HUES48 (cell line): Measurements from ENCODE around the gene HOXC5.

Source experiments
- H3K27ac ChIP-seq: one replicate; pipeline ENCODE4 v1.7.0; 2013; ENCODE audit warnings: low read depth, low read length, inconsistent platforms
- H3K27me3 ChIP-seq: 2 replicates; pipeline ENCODE4 v1.6.1; 2013; ENCODE audit warnings: mild to moderate bottlenecking, low read length; ENCODE audit not compliant: control insufficient read depth, insufficient read depth
- H3K36me3 ChIP-seq: 2 replicates; pipeline ENCODE4 v1.6.1; 2013; ENCODE audit warnings: low read length; ENCODE audit not compliant: control insufficient read depth, insufficient read depth
- H3K4me1 ChIP-seq: 2 replicates; pipeline ENCODE4 v1.6.1; 2013; ENCODE audit warnings: mild to moderate bottlenecking, low read length; ENCODE audit not compliant: control insufficient read depth, insufficient read depth
- H3K4me3 ChIP-seq: 2 replicates; pipeline ENCODE4 v1.5.1; 2013; ENCODE audit warnings: mild to moderate bottlenecking, low read depth, low read length
- H3K9ac ChIP-seq: 2 replicates; pipeline ENCODE4 v1.6.1; 2013; ENCODE audit warnings: mild to moderate bottlenecking, low read depth, low read length, moderate library complexity
- H3K9me3 ChIP-seq: 2 replicates; pipeline ENCODE4 v1.6.1; 2013; ENCODE audit warnings: low read length; ENCODE audit not compliant: control insufficient read depth, insufficient read depth

HOXC5 gene

GRCh38 chr12:54047160-54047963, 14.5 kb downstream of the HOXC5 start:
- no peak overlapping the region for H3K4me3 ChIP-seq
- H3K4me1 ChIP-seq: peaks cover 13% of the 10 kb centered on the region; the same call in 1 of the 2 replicates
- H3K36me3 ChIP-seq: no peaks in the 10 kb centered on the region
- no peak overlapping the region for H3K9ac ChIP-seq
- H3K27me3 ChIP-seq: peaks cover 100% of the 10 kb centered on the region
- H3K9me3 ChIP-seq: no peaks in the 10 kb centered on the region
- no peak overlapping the region for H3K27ac ChIP-seq

- Histone ChIP-seq H3K9me3 (no peaks in the 10 kb centered on the region), H3K27ac (no peak overlapping the region), H3K4me3 (no peak overlapping the region), H3K36me3 (no peaks in the 10 kb centered on the region), H3K9ac (no peak overlapping the region), H3K27me3 (peaks cover 100% of the 10 kb centered on the region), H3K4me1 (peaks cover 13% of the 10 kb centered on the region; the same call in 1 of the 2 replicates)
Observed at GRCh38 chr12:54047964-54048303, 15.1 kb downstream of the HOXC5 start.

GRCh38 chr12:54048406-54049093, 15.7 kb downstream of the HOXC5 start:
- Histone ChIP-seq H3K4me1 (peaks cover 17% of the 10 kb centered on the region; the same call in 1 of the 2 replicates), H3K4me3 (no peak overlapping the region), H3K9me3 (no peaks in the 10 kb centered on the region), H3K36me3 (no peaks in the 10 kb centered on the region), H3K27ac (no peak overlapping the region), H3K9ac (no peak overlapping the region), H3K27me3 (peaks cover 100% of the 10 kb centered on the region)

- Histone ChIP-seq H3K4me3 (no peak overlapping the region), H3K9ac (no peak overlapping the region), H3K27ac (no peak overlapping the region), H3K36me3 (no peaks in the 10 kb centered on the region), H3K9me3 (no peaks in the 10 kb centered on the region), H3K27me3 (peaks cover 100% of the 10 kb centered on the region), H3K4me1 (peaks cover 20% of the 10 kb centered on the region; the same call in 1 of the 2 replicates)
Observed at GRCh38 chr12:54049108-54049507, 16.3 kb downstream of the HOXC5 start.

- Histone ChIP-seq H3K4me1 (peaks cover 28% of the 10 kb centered on the region; the same call in 1 of the 2 replicates), H3K9me3 (no peaks in the 10 kb centered on the region), H3K36me3 (no peaks in the 10 kb centered on the region), H3K27ac (no peak overlapping the region), H3K9ac (no peak overlapping the region), H3K27me3 (peaks cover 100% of the 10 kb centered on the region), H3K4me3 (no peak overlapping the region)
Observed at GRCh38 chr12:54050482-54050810, 17.6 kb downstream of the HOXC5 start.

GRCh38 chr12:54051026-54051842, 18.4 kb downstream of the HOXC5 start:
- Histone ChIP-seq H3K9ac (no peak overlapping the region), H3K27ac (no peak overlapping the region), H3K9me3 (no peaks in the 10 kb centered on the region), H3K36me3 (no peaks in the 10 kb centered on the region), H3K4me3 (no peak overlapping the region), H3K4me1 (peaks cover 36% of the 10 kb centered on the region), H3K27me3 (peaks cover 100% of the 10 kb centered on the region)

- Histone ChIP-seq H3K36me3 (no peaks in the 10 kb centered on the region), H3K27me3 (peaks cover 100% of the 10 kb centered on the region), H3K9me3 (no peaks in the 10 kb centered on the region), H3K27ac (no peak overlapping the region), H3K4me3 (no peak overlapping the region), H3K4me1 (peaks cover 43% of the 10 kb centered on the region), H3K9ac (no peak overlapping the region)
Observed at GRCh38 chr12:54051874-54052437, 19.1 kb downstream of the HOXC5 start.

- Histone ChIP-seq H3K27ac (no peak overlapping the region), H3K4me1 (peaks cover 44% of the 10 kb centered on the region), H3K27me3 (peaks cover 100% of the 10 kb centered on the region), H3K36me3 (no peaks in the 10 kb centered on the region), H3K4me3 (no peak overlapping the region), H3K9ac (no peak overlapping the region), H3K9me3 (no peaks in the 10 kb centered on the region)
Observed at GRCh38 chr12:54052438-54053002, 19.7 kb downstream of the HOXC5 start.

GRCh38 chr12:54053003-54053750, 20.3 kb downstream of the HOXC5 start:
- H3K27me3 ChIP-seq: peaks cover 100% of the 10 kb centered on the region
- H3K4me3 ChIP-seq: peak overlapping the region; percentile 40; the same call in 1 of the 2 replicates

More at GRCh38 chr12:54053003-54053750, 20.3 kb downstream of the HOXC5 start:
- no peaks in the 10 kb centered on the region for H3K36me3 ChIP-seq
- H3K4me1 ChIP-seq: peaks cover 47% of the 10 kb centered on the region
- H3K9me3 ChIP-seq: no peaks in the 10 kb centered on the region
- H3K9ac ChIP-seq: no peak overlapping the region
- H3K27ac ChIP-seq: no peak overlapping the region
